Fibroblast of pulmonary artery (primary cell): ENCODE results near the gene NOP14.
"Not testable (repeated sequence)": the region's sequence is repeated elsewhere in the genome, so short reads cannot be mapped to it uniquely, and the experiment has no call there.

Experiments used
- DNase-seq: peaks from one replicate; pipeline ENCODE4 v3.0.0-alpha.2; 2010; ENCODE audit warnings: low read depth
- H3K4me3 ChIP-seq: replicated peaks from 2 replicates; pipeline ENCODE4 v1.5.1; 2011; ENCODE audit warnings: low read depth, mild to moderate bottlenecking, control low read depth, low read length, moderate library complexity
- CTCF ChIP-seq: IDR thresholded peaks from 2 replicates; pipeline ENCODE4 v1.5.1; 2011; ENCODE audit warnings: mild to moderate bottlenecking, control low read depth, low read length, inconsistent platforms; ENCODE audit errors: missing control alignments

The NOP14 gene

GRCh38 chr4:2940267-2941137, 22.7 kb downstream of the NOP14 start:
- H3K4me3 ChIP-seq = no peak overlapping the region
- TF ChIP-seq CTCF = no peak
- no peak for DNase-seq

- no peak for TF ChIP-seq CTCF
- no peak for DNase-seq
- H3K4me3 ChIP-seq = no peak overlapping the region
These were observed 23.6 kb downstream of the NOP14 start for GRCh38 chr4:2939383-2940243.

- no peak for TF ChIP-seq CTCF
- no peak overlapping the region for H3K4me3 ChIP-seq
- no peak for DNase-seq
These were observed 24.3 kb downstream of the NOP14 start for GRCh38 chr4:2938906-2939305.

- not testable (repeated sequence) for H3K4me3 ChIP-seq, DNase-seq
These were observed 24.8 kb downstream of the NOP14 start for GRCh38 chr4:2938411-2938810.

- no peak overlapping the region for H3K4me3 ChIP-seq
- no peak for DNase-seq
- no peak for TF ChIP-seq CTCF
These were observed 25.2 kb downstream of the NOP14 start for GRCh38 chr4:2937986-2938385.

- no peak for DNase-seq
- TF ChIP-seq CTCF = no peak
- no peak overlapping the region for H3K4me3 ChIP-seq
These were observed 25.9 kb downstream of the NOP14 start for GRCh38 chr4:2937146-2937857.

GRCh38 chr4:2936773-2937145, 26.4 kb downstream of the NOP14 start:
- peak; percentile 46 for DNase-seq
- no peak for TF ChIP-seq CTCF
- no peak overlapping the region for H3K4me3 ChIP-seq
